ENCODE results near the gene SMYD2. TPM values are rescaled to one million over a fixed set of nuclear protein-coding genes. Genes with fewer than 3 reads are reported as not detected.

The SMYD2 gene
- total RNA-seq, 1 experiment from 2014 or later: 6.4 TPM

DNA sequence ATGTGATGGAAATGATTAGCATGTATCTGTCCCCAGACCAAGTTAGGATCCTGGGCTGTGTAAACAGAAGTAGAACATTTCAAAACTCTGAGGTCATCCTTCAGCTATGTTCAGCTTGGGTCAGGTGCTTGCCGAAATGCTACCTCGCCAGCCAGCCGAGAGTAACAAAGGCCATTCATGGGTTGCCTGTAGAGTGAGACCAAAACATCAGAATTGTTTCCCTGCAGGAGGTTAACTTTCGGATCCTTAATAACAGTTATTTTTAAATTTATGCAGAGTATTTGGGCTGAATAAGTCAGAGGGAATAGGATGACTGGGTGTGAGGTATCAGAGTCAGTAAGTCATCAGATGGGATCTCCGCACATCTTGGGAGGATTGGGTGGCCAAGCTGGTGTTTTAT lies 35.6 kb downstream of the SMYD2 start:
- peaks cover 4% of the 10 kb centered on the region; the same call in 1 of the 2 replicates for H3K36me3 Mint-ChIP-seq
- H3K27me3 Mint-ChIP-seq (ENCODE audit: low read depth): peaks cover 82% of the 10 kb centered on the region
- ChIA-PET POLR2A (interaction anchor here (0.5 to 0.7 kb wide), 3 partner anchors 14 to 236 kb away, joined by 3 to 4 read pairs (median 3); no protein-coding TSS in a partner anchor), CTCF (interaction anchor here (0.6 to 7.5 kb wide), 17 partner anchors 10 to 1090 kb away, joined by 3 to 182 read pairs (median 7); partner anchors contain the start of gene SMYD2)
- TF ChIP-seq JUN (CRISPR knock-in tag; IDR thresholded peaks at IDR 0.05) (peak; percentile 25; the same call in 1 of the 2 replicates), FOXP4 (CRISPR knock-in tag; IDR thresholded peaks at IDR 0.05) (no peak), ZNF219 (CRISPR knock-in tag; IDR thresholded peaks at IDR 0.05; ENCODE audit: borderline replicate concordance) (no peak), SMAD3 (CRISPR knock-in tag; IDR thresholded peaks at IDR 0.05; ENCODE audit: borderline replicate concordance) (no peak), TEAD1 (CRISPR knock-in tag; IDR thresholded peaks at IDR 0.05) (peak; percentile 85; the same call in 1 of the 2 replicates), JAZF1 (CRISPR knock-in tag; IDR thresholded peaks at IDR 0.05) (no peak), CREM (CRISPR knock-in tag; IDR thresholded peaks at IDR 0.05) (0 out of 2 replicates have a peak, but pooled peaks have one; percentile 24), ZNF671 (CRISPR knock-in tag; IDR thresholded peaks at IDR 0.05) (no peak), FOXK1 (CRISPR knock-in tag; IDR thresholded peaks at IDR 0.05) (peak; percentile 83; the same call in 1 of the 2 replicates), ZNF121 (CRISPR knock-in tag; IDR thresholded peaks at IDR 0.05) (no peak)
- TF ChIP-seq, protein P1, sequence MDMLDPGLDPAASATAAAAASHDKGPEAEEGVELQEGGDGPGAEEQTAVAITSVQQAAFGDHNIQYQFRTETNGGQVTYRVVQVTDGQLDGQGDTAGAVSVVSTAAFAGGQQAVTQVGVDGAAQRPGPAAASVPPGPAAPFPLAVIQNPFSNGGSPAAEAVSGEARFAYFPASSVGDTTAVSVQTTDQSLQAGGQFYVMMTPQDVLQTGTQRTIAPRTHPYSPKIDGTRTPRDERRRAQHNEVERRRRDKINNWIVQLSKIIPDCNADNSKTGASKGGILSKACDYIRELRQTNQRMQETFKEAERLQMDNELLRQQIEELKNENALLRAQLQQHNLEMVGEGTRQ (CRISPR knock-in tag; IDR thresholded peaks at IDR 0.05): peak; percentile 46; the same call in 1 of the 2 replicates
- TF ChIP-seq, protein P2, sequence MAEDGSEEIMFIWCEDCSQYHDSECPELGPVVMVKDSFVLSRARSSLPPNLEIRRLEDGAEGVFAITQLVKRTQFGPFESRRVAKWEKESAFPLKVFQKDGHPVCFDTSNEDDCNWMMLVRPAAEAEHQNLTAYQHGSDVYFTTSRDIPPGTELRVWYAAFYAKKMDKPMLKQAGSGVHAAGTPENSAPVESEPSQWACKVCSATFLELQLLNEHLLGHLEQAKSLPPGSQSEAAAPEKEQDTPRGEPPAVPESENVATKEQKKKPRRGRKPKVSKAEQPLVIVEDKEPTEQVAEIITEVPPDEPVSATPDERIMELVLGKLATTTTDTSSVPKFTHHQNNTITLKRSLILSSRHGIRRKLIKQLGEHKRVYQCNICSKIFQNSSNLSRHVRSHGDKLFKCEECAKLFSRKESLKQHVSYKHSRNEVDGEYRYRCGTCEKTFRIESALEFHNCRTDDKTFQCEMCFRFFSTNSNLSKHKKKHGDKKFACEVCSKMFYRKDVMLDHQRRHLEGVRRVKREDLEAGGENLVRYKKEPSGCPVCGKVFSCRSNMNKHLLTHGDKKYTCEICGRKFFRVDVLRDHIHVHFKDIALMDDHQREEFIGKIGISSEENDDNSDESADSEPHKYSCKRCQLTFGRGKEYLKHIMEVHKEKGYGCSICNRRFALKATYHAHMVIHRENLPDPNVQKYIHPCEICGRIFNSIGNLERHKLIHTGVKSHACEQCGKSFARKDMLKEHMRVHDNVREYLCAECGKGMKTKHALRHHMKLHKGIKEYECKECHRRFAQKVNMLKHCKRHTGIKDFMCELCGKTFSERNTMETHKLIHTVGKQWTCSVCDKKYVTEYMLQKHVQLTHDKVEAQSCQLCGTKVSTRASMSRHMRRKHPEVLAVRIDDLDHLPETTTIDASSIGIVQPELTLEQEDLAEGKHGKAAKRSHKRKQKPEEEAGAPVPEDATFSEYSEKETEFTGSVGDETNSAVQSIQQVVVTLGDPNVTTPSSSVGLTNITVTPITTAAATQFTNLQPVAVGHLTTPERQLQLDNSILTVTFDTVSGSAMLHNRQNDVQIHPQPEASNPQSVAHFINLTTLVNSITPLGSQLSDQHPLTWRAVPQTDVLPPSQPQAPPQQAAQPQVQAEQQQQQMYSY (CRISPR knock-in tag; IDR thresholded peaks at IDR 0.05): no peak
- TF ChIP-seq, protein P3, sequence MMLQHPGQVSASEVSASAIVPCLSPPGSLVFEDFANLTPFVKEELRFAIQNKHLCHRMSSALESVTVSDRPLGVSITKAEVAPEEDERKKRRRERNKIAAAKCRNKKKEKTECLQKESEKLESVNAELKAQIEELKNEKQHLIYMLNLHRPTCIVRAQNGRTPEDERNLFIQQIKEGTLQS (CRISPR knock-in tag; conservative IDR thresholded peaks at IDR 0.05): peak; percentile 55; the same call in 1 of the 2 replicates
- H3K4me3 Mint-ChIP-seq: peak overlapping the region; percentile 44
- DNase-seq (ENCODE audit: low spot score): peak; percentile 63
- H3K4me1 Mint-ChIP-seq: peaks cover 61% of the 10 kb centered on the region
- H3K9me3 Mint-ChIP-seq: no peaks in the 10 kb centered on the region
- peak overlapping the region; percentile 85 for H3K27ac Mint-ChIP-seq
- ATAC-seq: peak; percentile 84

GRCh38 chr1:214317300-214317699 lies 36.3 kb downstream of the SMYD2 start:
- ATAC-seq: peak; percentile 67
- POLR2A ChIA-PET: interaction anchor here (0.6 to 1.2 kb wide), 4 partner anchors 18 to 37 kb away, joined by 3 read pairs; partner anchors contain the start of gene SMYD2
- H3K9me3 Mint-ChIP-seq: no peaks in the 10 kb centered on the region
- peaks cover 61% of the 10 kb centered on the region for H3K4me1 Mint-ChIP-seq
- CTCF ChIA-PET: interaction anchor here (0.8 to 7.5 kb wide), 24 partner anchors 10 to 109 kb away, joined by 3 to 182 read pairs (median 6); partner anchors contain the start of gene SMYD2
- peaks cover 75% of the 10 kb centered on the region for H3K27me3 Mint-ChIP-seq (ENCODE audit: low read depth)
- H3K27ac Mint-ChIP-seq: peak overlapping the region; percentile 85
- peaks cover 4% of the 10 kb centered on the region; the same call in 1 of the 2 replicates for H3K36me3 Mint-ChIP-seq
- H3K4me3 Mint-ChIP-seq: peak overlapping the region; percentile 44
- DNase-seq (ENCODE audit: low spot score): peak; percentile 43
- no peak for TF ChIP-seq IRF1 (CRISPR knock-in tag; IDR thresholded peaks at IDR 0.05)
- TF ChIP-seq TEAD4 (CRISPR knock-in tag; IDR thresholded peaks at IDR 0.05): no peak
- TF ChIP-seq SOX15 (CRISPR knock-in tag; IDR thresholded peaks at IDR 0.05): no peak
- TF ChIP-seq MYBL2 (CRISPR knock-in tag; IDR thresholded peaks at IDR 0.05): no peak
- TF ChIP-seq ZNF423 (CRISPR knock-in tag; IDR thresholded peaks at IDR 0.05): no peak
- TF ChIP-seq, protein P4, sequence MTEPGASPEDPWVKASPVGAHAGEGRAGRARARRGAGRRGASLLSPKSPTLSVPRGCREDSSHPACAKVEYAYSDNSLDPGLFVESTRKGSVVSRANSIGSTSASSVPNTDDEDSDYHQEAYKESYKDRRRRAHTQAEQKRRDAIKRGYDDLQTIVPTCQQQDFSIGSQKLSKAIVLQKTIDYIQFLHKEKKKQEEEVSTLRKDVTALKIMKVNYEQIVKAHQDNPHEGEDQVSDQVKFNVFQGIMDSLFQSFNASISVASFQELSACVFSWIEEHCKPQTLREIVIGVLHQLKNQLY (CRISPR knock-in tag; IDR thresholded peaks at IDR 0.05): no peak
- TF ChIP-seq GABPB1 (CRISPR knock-in tag; IDR thresholded peaks at IDR 0.05): no peak
- TF ChIP-seq TEAD1 (CRISPR knock-in tag; IDR thresholded peaks at IDR 0.05): peak; percentile 34; the same call in 1 of the 2 replicates
- TF ChIP-seq, protein P5, sequence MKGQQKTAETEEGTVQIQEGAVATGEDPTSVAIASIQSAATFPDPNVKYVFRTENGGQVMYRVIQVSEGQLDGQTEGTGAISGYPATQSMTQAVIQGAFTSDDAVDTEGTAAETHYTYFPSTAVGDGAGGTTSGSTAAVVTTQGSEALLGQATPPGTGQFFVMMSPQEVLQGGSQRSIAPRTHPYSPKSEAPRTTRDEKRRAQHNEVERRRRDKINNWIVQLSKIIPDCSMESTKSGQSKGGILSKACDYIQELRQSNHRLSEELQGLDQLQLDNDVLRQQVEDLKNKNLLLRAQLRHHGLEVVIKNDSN (CRISPR knock-in tag; IDR thresholded peaks at IDR 0.05): no peak
- TF ChIP-seq ELF4 (CRISPR knock-in tag; IDR thresholded peaks at IDR 0.05; ENCODE audit: low read depth): no peak
- TF ChIP-seq, protein P6, sequence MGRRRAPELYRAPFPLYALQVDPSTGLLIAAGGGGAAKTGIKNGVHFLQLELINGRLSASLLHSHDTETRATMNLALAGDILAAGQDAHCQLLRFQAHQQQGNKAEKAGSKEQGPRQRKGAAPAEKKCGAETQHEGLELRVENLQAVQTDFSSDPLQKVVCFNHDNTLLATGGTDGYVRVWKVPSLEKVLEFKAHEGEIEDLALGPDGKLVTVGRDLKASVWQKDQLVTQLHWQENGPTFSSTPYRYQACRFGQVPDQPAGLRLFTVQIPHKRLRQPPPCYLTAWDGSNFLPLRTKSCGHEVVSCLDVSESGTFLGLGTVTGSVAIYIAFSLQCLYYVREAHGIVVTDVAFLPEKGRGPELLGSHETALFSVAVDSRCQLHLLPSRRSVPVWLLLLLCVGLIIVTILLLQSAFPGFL (CRISPR knock-in tag; IDR thresholded peaks at IDR 0.05; ENCODE audit: borderline replicate concordance): no peak
- no peak for TF ChIP-seq ATF1 (CRISPR knock-in tag; IDR thresholded peaks at IDR 0.05)
